Mucosa of rectum (tissue), 2 donors: ENCODE results near the gene NQO1.
A peak's percentile ranks its signal among the peaks of the same experiment; 100 is the strongest.
"Not testable (repeated sequence)": the region's sequence is repeated elsewhere in the genome, so short reads cannot be mapped to it uniquely, and the experiment has no call there.

ENCODE experiments used
- H3K27ac ChIP-seq, 2 donors: one replicate each; pipeline ENCODE4 v1.7.0; 2013; ENCODE audit warnings: inconsistent platforms in 2 of 2, low read depth in 2 of 2, low read length in 2 of 2
- H3K27me3 ChIP-seq, 2 donors: one replicate each; pipeline ENCODE4 v1.7.0; 2013; ENCODE audit warnings: low read length in 2 of 2; ENCODE audit not compliant: control insufficient read depth in 2 of 2, insufficient read depth in 2 of 2
- H3K36me3 ChIP-seq, 2 donors: one replicate each; pipeline ENCODE4 v1.7.0; 2013; ENCODE audit warnings: low read length in 2 of 2; ENCODE audit not compliant: control insufficient read depth in 2 of 2, insufficient read depth in 2 of 2
- H3K4me1 ChIP-seq, 2 donors: one replicate each; pipeline ENCODE4 v1.7.0; 2013; ENCODE audit warnings: low read length in 2 of 2, mild to moderate bottlenecking in 1 of 2; ENCODE audit not compliant: control insufficient read depth in 2 of 2, insufficient read depth in 2 of 2
- H3K4me3 ChIP-seq, 2 donors: one replicate each; pipeline ENCODE4 v1.7.0; 2013; ENCODE audit warnings: low read length in 2 of 2
- H3K9ac ChIP-seq, 2 donors: one replicate each; pipeline ENCODE4 v1.7.0; 2013; ENCODE audit warnings: low read length in 2 of 2, low read depth in 1 of 2, mild to moderate bottlenecking in 1 of 2
- H3K9me3 ChIP-seq, 2 donors: one replicate each; pipeline ENCODE4 v1.7.0; 2013; ENCODE audit warnings: low read length in 2 of 2; ENCODE audit not compliant: control insufficient read depth in 2 of 2
- donor health status: healthy.
- donor health status: Normal muscosa, but diverticular disease.

Gene NQO1

GRCh38 chr16:69761983-69762813 is 35.8 kb upstream of the NQO1 start, which contains the start of gene WWP2:
WWP2 (plus strand) TSS chr16:69762332; CDS start chr16:69787011, 24,679 bp downstream.
- Histone ChIP-seq H3K4me3 (peak within 1 kb of the TSS; percentile 93 to 99), H3K9ac (peak within 1 kb of the TSS; percentile 94 to 97), H3K9me3 (no peaks in the 10 kb centered on the region), H3K27me3 (no peaks in the 10 kb centered on the region), H3K4me1 (peaks cover 13 to 15% of the 10 kb centered on the region in 2 donors), H3K27ac (peak within 1 kb of the TSS; percentile 97 to 98), H3K36me3 (no peaks in the 10 kb centered on the region)

GRCh38 chr16:69757375-69757774 is 31.0 kb upstream of the NQO1 start:
- H3K36me3 ChIP-seq, H3K9ac ChIP-seq, H3K9me3 ChIP-seq, H3K4me3 ChIP-seq, H3K27me3 ChIP-seq, H3K27ac ChIP-seq: not testable (repeated sequence)
- peaks cover 6 to 21% of the 10 kb centered on the region in 2 donors for H3K4me1 ChIP-seq

GRCh38 chr16:69756705-69757104 is 30.3 kb upstream of the NQO1 start:
- Histone ChIP-seq H3K4me1 (peaks cover 3 to 18% of the 10 kb centered on the region in 2 donors), H3K27ac (no peak overlapping the region), H3K36me3 (peaks cover 0 to 3% of the 10 kb centered on the region in 2 donors), H3K9me3 (no peaks in the 10 kb centered on the region), H3K4me3 (no peak overlapping the region), H3K27me3 (no peaks in the 10 kb centered on the region), H3K9ac (no peak overlapping the region)

- peak within 1 kb of the TSS; percentile 56 to 58 for H3K27ac ChIP-seq
- H3K4me3 ChIP-seq, result peak within 1 kb of the TSS; percentile 85 to 98
- peak within 1 kb of the TSS; percentile 76 to 90 for H3K9ac ChIP-seq
Observed at GRCh38 chr16:69754469-69755310, 28.3 kb upstream of the NQO1 start, which contains the start of gene NOB1. NOB1 (minus strand) TSS chr16:69754926; CDS start chr16:69754910, 16 bp downstream.

GRCh38 chr16:69754143-69754468 is 27.7 kb upstream of the NQO1 start:
- Histone ChIP-seq H3K27ac (peak overlapping the region; percentile 56 to 58), H3K9ac (peak overlapping the region; percentile 76 to 90), H3K27me3 (no peaks in the 10 kb centered on the region), H3K9me3 (no peaks in the 10 kb centered on the region), H3K36me3 (peaks cover 3 to 14% of the 10 kb centered on the region in 2 donors), H3K4me1 (peaks cover 0 to 16% of the 10 kb centered on the region in 2 donors), H3K4me3 (peak overlapping the region; percentile 85 to 98)

More at GRCh38 chr16:69754469-69755310, 28.3 kb upstream of the NQO1 start, which contains the start of gene NOB1:
- Histone ChIP-seq H3K36me3 (peaks cover 0 to 11% of the 10 kb centered on the region in 2 donors), H3K27me3 (no peaks in the 10 kb centered on the region), H3K4me1 (peaks cover 0 to 16% of the 10 kb centered on the region in 2 donors), H3K9me3 (no peaks in the 10 kb centered on the region)

GRCh38 chr16:69748694-69749345 is 22.5 kb upstream of the NQO1 start:
- Histone ChIP-seq H3K27me3 (no peaks in the 10 kb centered on the region), H3K9ac (no peak overlapping the region), H3K36me3 (peaks cover 45 to 60% of the 10 kb centered on the region in 2 donors), H3K9me3 (no peaks in the 10 kb centered on the region), H3K4me1 (peaks cover 0 to 6% of the 10 kb centered on the region in 2 donors), H3K4me3 (no peak overlapping the region), H3K27ac (no peak overlapping the region)

- Histone ChIP-seq H3K36me3 (peaks cover 57 to 75% of the 10 kb centered on the region in 2 donors), H3K27ac (no peak overlapping the region), H3K9ac (no peak overlapping the region), H3K4me3 (no peak overlapping the region), H3K9me3 (no peaks in the 10 kb centered on the region), H3K4me1 (peaks cover 5 to 7% of the 10 kb centered on the region in 2 donors), H3K27me3 (no peaks in the 10 kb centered on the region)
Observed at GRCh38 chr16:69747115-69747514, 20.8 kb upstream of the NQO1 start.

GRCh38 chr16:69745959-69746358 is 19.6 kb upstream of the NQO1 start:
- Histone ChIP-seq H3K27ac (no peak overlapping the region), H3K9ac (no peak overlapping the region), H3K9me3 (no peaks in the 10 kb centered on the region), H3K27me3 (no peaks in the 10 kb centered on the region), H3K4me1 (peaks cover 11 to 13% of the 10 kb centered on the region in 2 donors), H3K36me3 (peaks cover 63 to 78% of the 10 kb centered on the region in 2 donors), H3K4me3 (no peak overlapping the region)

- Histone ChIP-seq H3K36me3 (peaks cover 67 to 75% of the 10 kb centered on the region in 2 donors), H3K9ac (no peak overlapping the region), H3K4me3 (no peak overlapping the region), H3K27me3 (no peaks in the 10 kb centered on the region), H3K9me3 (no peaks in the 10 kb centered on the region), H3K27ac (no peak overlapping the region), H3K4me1 (peaks cover 11 to 13% of the 10 kb centered on the region in 2 donors)
Observed at GRCh38 chr16:69745232-69745612, 18.9 kb upstream of the NQO1 start.
